HG03135 (cell line): ENCODE results near the gene BRMS1.
A peak's percentile ranks its signal among the peaks of the same experiment; 100 is the strongest.

Source experiments
- ATAC-seq: cut with Tn5 transposase; IDR thresholded peaks from one replicate; pipeline ENCODE4 v1.9.1; 2021; ENCODE audit warnings: mild to moderate bottlenecking, moderate library complexity; ENCODE audit not compliant: unreplicated experiment

The BRMS1 gene

GRCh38 chr11:66338276-66339161, 6.4 kb downstream of the BRMS1 start:
- no peak for ATAC-seq

- no peak for ATAC-seq
These were observed 7.6 kb downstream of the BRMS1 start for GRCh38 chr11:66337103-66337899.

GRCh38 chr11:66336234-66337102, 8.4 kb downstream of the BRMS1 start, which contains the start of gene RIN1:
RIN1 (minus strand) TSS chr11:66336434; CDS start chr11:66336402, 32 bp downstream.
- ATAC-seq: peak; percentile 59

GRCh38 chr11:66335531-66336233, 9.2 kb downstream of the BRMS1 start:
- ATAC-seq: no peak

- ATAC-seq: no peak
These were observed 10.1 kb downstream of the BRMS1 start for GRCh38 chr11:66334605-66335442.

- ATAC-seq: no peak
These were observed 10.9 kb downstream of the BRMS1 start for GRCh38 chr11:66333896-66334604.

GRCh38 chr11:66333220-66333877, 11.6 kb downstream of the BRMS1 start:
- no peak for ATAC-seq

GRCh38 chr11:66332371-66333219, 12.3 kb downstream of the BRMS1 start:
- no peak for ATAC-seq

- no peak for ATAC-seq
These were observed 13.1 kb downstream of the BRMS1 start for GRCh38 chr11:66331542-66332370.

- no peak for ATAC-seq
These were observed 14.0 kb downstream of the BRMS1 start for GRCh38 chr11:66330931-66331330.

- ATAC-seq: no peak
These were observed 15.7 kb downstream of the BRMS1 start for GRCh38 chr11:66329165-66329673.

- ATAC-seq: peak; percentile 62
These were observed 16.4 kb downstream of the BRMS1 start for GRCh38 chr11:66328302-66329144.

- ATAC-seq: no peak
These were observed 16.9 kb downstream of the BRMS1 start for GRCh38 chr11:66328031-66328301.

GRCh38 chr11:66327171-66328030, 17.5 kb downstream of the BRMS1 start:
- no peak for ATAC-seq
